ENCODE data around the gene FGD6. TPM values are rescaled to one million over a fixed set of nuclear protein-coding genes. Genes with fewer than 3 reads are reported as not detected.

The FGD6 gene
- total and polyA plus RNA-seq, 4 donors, result 2.4 to 26.4 (median 9.0) TPM

DNA sequence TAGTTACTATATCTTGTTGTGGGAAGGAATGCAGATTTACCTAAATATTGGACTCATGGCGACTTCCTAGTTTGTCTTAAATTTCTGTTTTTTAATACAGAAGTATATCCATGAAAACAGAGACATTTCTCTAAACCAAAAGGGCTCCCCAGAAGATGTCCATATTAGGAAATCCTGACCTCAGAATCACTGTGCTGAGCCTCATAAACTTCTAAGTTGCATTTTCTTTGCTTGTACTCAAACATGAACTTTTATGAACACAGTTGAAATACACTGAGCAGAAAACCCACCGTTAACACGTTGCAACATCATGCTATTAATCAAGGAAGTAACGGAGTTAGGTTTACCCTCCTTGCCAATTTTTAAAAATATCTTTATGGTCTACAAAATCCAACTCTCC, 100.9 kb downstream of the FGD6 start:
- H3K4me3 ChIP-seq, result no peak overlapping the region
- H3K4me1 ChIP-seq (ENCODE audit: control insufficient read depth in 5 of 5, insufficient read depth in 5 of 5, low read length in 5 of 5), result peaks cover 0 to 8% (median 4%) of the 10 kb centered on the region in 5 donors
- DNase-seq (no peak), ATAC-seq (ENCODE audit: insufficient read depth, low FRiP score) (no peak)
- H3K27me3 ChIP-seq (ENCODE audit: control insufficient read depth in 3 of 3, insufficient read depth in 3 of 3, low read length in 2 of 3), result no peaks in the 10 kb centered on the region
- WGBS, 2 donors, result 47 to 52% methylated on average over 4 of the region's 4 CpGs
- H3K36me3 ChIP-seq (ENCODE audit: control insufficient read depth in 4 of 4, insufficient read depth in 4 of 4, low read length in 4 of 4), result peaks cover 0 to 7% (median 5%) of the 10 kb centered on the region in 4 donors
- TF ChIP-seq, protein P1, sequence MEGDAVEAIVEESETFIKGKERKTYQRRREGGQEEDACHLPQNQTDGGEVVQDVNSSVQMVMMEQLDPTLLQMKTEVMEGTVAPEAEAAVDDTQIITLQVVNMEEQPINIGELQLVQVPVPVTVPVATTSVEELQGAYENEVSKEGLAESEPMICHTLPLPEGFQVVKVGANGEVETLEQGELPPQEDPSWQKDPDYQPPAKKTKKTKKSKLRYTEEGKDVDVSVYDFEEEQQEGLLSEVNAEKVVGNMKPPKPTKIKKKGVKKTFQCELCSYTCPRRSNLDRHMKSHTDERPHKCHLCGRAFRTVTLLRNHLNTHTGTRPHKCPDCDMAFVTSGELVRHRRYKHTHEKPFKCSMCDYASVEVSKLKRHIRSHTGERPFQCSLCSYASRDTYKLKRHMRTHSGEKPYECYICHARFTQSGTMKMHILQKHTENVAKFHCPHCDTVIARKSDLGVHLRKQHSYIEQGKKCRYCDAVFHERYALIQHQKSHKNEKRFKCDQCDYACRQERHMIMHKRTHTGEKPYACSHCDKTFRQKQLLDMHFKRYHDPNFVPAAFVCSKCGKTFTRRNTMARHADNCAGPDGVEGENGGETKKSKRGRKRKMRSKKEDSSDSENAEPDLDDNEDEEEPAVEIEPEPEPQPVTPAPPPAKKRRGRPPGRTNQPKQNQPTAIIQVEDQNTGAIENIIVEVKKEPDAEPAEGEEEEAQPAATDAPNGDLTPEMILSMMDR (IDR thresholded peaks at IDR 0.05; ENCODE audit: control extremely low read depth, extremely low read depth), result no peak
- no peak overlapping the region for H3K9ac ChIP-seq (ENCODE audit: insufficient read depth in 1 of 2, low read length in 2 of 2)
- no peak overlapping the region for H3K27ac ChIP-seq (ENCODE audit: low read depth in 1 of 2, low read length in 1 of 2)
- no peaks in the 10 kb centered on the region for H3K9me3 ChIP-seq (ENCODE audit: control insufficient read depth in 4 of 4, insufficient read depth in 3 of 4, low read length in 3 of 4)

DNA sequence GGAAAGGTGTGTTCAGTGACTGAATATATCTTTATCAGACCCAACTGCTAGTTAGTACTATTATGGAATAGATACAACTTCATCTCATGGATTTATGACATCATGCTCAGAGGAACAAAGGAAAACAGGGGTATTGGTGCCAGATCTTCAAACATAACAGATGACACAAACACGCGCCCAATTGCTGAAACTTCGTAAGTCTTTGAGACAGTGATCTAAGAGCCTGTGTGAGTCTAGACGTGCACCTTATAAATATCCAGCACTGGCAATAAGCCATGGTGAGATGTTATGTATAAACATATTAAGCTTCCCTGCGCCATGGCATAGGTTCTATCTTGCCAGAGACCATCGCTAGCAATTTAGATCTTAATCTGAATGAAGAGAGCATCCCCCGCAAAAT, 101.6 kb downstream of the FGD6 start:
- Histone ChIP-seq H3K36me3 (ENCODE audit: control insufficient read depth in 4 of 4, insufficient read depth in 4 of 4, low read length in 4 of 4) (peaks cover 0 to 10% (median 6%) of the 10 kb centered on the region in 4 donors), H3K9ac (ENCODE audit: insufficient read depth in 1 of 2, low read length in 2 of 2) (no peak overlapping the region), H3K4me3 (no peak overlapping the region), H3K4me1 (ENCODE audit: control insufficient read depth in 5 of 5, insufficient read depth in 5 of 5, low read length in 5 of 5) (peaks cover 0 to 8% (median 4%) of the 10 kb centered on the region in 5 donors), H3K9me3 (ENCODE audit: control insufficient read depth in 4 of 4, insufficient read depth in 3 of 4, low read length in 3 of 4) (no peaks in the 10 kb centered on the region), H3K27me3 (ENCODE audit: control insufficient read depth in 3 of 3, insufficient read depth in 3 of 3, low read length in 2 of 3) (no peaks in the 10 kb centered on the region), H3K27ac (ENCODE audit: low read depth in 1 of 2, low read length in 1 of 2) (no peak overlapping the region)
- ATAC-seq (ENCODE audit: insufficient read depth, low FRiP score) (no peak), DNase-seq (no peak)
- 78% methylated on average over 7 of the region's 7 CpGs for WGBS, 2 donors
- TF ChIP-seq, protein P1 (IDR thresholded peaks at IDR 0.05; ENCODE audit: control extremely low read depth, extremely low read depth), result no peak

DNA sequence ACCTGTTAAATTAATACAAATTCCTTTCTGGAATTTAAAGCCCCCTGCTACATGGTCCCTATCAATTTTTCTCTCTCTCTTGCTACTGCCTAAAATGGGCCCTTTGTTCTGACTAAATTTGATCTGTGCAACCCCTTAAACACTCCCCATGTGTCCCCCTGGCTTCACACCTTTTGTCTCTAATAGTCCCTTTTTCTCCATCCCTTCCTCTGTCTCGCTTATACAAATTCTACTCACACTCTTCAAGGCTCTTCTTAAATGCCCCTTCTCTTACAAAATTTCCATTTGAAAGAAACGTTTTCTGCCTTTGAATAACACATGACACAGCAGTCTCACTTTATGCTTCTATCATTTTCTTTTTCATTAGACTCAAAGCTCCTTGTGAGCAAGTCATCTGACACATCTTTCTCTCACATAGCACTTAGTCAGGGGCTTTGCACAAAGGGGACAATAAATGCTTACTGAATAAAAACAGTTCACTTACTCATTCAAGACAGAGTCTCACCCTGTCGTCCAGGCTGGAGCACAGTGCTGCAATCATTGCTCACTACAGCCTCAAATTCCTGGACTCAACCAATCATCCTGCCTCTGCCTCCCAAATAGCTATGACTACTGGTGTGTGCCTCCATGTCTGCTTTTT, 102.4 kb downstream of the FGD6 start:
- H3K27me3 ChIP-seq (ENCODE audit: control insufficient read depth in 3 of 3, insufficient read depth in 3 of 3, low read length in 2 of 3), result no peaks in the 10 kb centered on the region
- H3K36me3 ChIP-seq (ENCODE audit: control insufficient read depth in 4 of 4, insufficient read depth in 4 of 4, low read length in 4 of 4), result peaks cover 0 to 10% (median 7%) of the 10 kb centered on the region in 4 donors
- DNase-seq, result no peak
- H3K9ac ChIP-seq (ENCODE audit: insufficient read depth in 1 of 2, low read length in 2 of 2), result no peak overlapping the region
- no peak overlapping the region for H3K27ac ChIP-seq (ENCODE audit: low read depth in 1 of 2, low read length in 1 of 2)
- 76% methylated on average over 3 of the region's 3 CpGs for WGBS, 2 donors
- ATAC-seq (ENCODE audit: insufficient read depth, low FRiP score), result no peak
- TF ChIP-seq, protein P1 (IDR thresholded peaks at IDR 0.05; ENCODE audit: control extremely low read depth, extremely low read depth), result no peak
- H3K9me3 ChIP-seq (ENCODE audit: control insufficient read depth in 4 of 4, insufficient read depth in 3 of 4, low read length in 3 of 4), result no peaks in the 10 kb centered on the region
- no peak overlapping the region for H3K4me3 ChIP-seq
- peaks cover 0 to 8% (median 4%) of the 10 kb centered on the region in 5 donors for H3K4me1 ChIP-seq (ENCODE audit: control insufficient read depth in 5 of 5, insufficient read depth in 5 of 5, low read length in 5 of 5)

DNA sequence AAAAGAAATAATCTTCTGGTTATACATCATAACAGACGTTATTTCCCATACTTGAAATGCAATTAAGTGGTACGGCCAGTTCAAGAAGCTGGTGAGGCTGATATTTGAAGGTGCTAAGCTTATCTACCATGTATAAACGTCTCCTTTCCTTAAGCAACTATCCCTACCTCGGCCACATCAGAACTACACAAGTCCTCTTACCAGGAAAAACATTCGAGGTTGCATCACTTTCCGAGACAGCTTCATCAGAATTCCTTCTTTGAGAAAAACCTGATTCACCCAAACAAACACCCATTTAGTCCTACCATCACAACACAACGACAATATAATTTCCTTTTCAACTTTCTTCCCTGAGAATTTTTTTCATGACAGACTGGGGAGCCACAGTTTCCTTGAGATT, 109.9 kb downstream of the FGD6 start:
- Histone ChIP-seq H3K27me3 (ENCODE audit: control insufficient read depth in 3 of 3, insufficient read depth in 3 of 3, low read length in 2 of 3) (no peaks in the 10 kb centered on the region), H3K9me3 (ENCODE audit: control insufficient read depth in 4 of 4, insufficient read depth in 3 of 4, low read length in 3 of 4) (no peaks in the 10 kb centered on the region), H3K36me3 (ENCODE audit: control insufficient read depth in 4 of 4, insufficient read depth in 4 of 4, low read length in 4 of 4) (peaks cover 7 to 21% (median 10%) of the 10 kb centered on the region in 4 donors), H3K4me3 (no peak overlapping the region), H3K4me1 (ENCODE audit: control insufficient read depth in 5 of 5, insufficient read depth in 5 of 5, low read length in 5 of 5) (no peaks in the 10 kb centered on the region), H3K9ac (ENCODE audit: insufficient read depth in 1 of 2, low read length in 2 of 2) (no peak overlapping the region), H3K27ac (ENCODE audit: low read depth in 1 of 2, low read length in 1 of 2) (no peak overlapping the region)
- 74 to 82% methylated on average over 7 of the region's 7 CpGs for WGBS, 2 donors
- no peak for DNase-seq
- TF ChIP-seq, protein P1 (IDR thresholded peaks at IDR 0.05; ENCODE audit: control extremely low read depth, extremely low read depth), result no peak
- ATAC-seq (ENCODE audit: insufficient read depth, low FRiP score), result no peak
